ENCODE data around the gene DENND11.

Gene DENND11

GRCh38 chr7:141715794-141716689 is 14.1 kb upstream of the DENND11 start:
- H3K36me3 Mint-ChIP-seq (ENCODE audit: low read depth), result no peaks in the 10 kb centered on the region
- no peaks in the 10 kb centered on the region for H3K4me1 Mint-ChIP-seq (ENCODE audit: low read depth)
- H3K27ac Mint-ChIP-seq, result no peak overlapping the region
- no peaks in the 10 kb centered on the region for H3K9me3 Mint-ChIP-seq
- no peak overlapping the region for H3K4me3 Mint-ChIP-seq
- intact Hi-C loops (cut with micrococcal nuclease), result no loop called here
- no peaks in the 10 kb centered on the region for H3K27me3 Mint-ChIP-seq

- intact Hi-C loops (cut with micrococcal nuclease), result no loop called here
- Mint-ChIP-seq H3K36me3 (ENCODE audit: low read depth) (no peaks in the 10 kb centered on the region), H3K9me3 (no peaks in the 10 kb centered on the region), H3K4me3 (no peak overlapping the region), H3K4me1 (ENCODE audit: low read depth) (no peaks in the 10 kb centered on the region), H3K27me3 (no peaks in the 10 kb centered on the region), H3K27ac (no peak overlapping the region)
These were observed 13.1 kb upstream of the DENND11 start for GRCh38 chr7:141715018-141715417.

- Mint-ChIP-seq H3K4me1 (ENCODE audit: low read depth) (no peaks in the 10 kb centered on the region), H3K27me3 (no peaks in the 10 kb centered on the region), H3K9me3 (no peaks in the 10 kb centered on the region), H3K27ac (no peak overlapping the region), H3K36me3 (ENCODE audit: low read depth) (no peaks in the 10 kb centered on the region), H3K4me3 (no peak overlapping the region)
- intact Hi-C loops (cut with micrococcal nuclease), result no loop called here
These were observed 12.6 kb upstream of the DENND11 start for GRCh38 chr7:141714571-141714970.

- intact Hi-C loops (cut with micrococcal nuclease), result no loop called here
- Mint-ChIP-seq H3K27me3 (no peaks in the 10 kb centered on the region), H3K4me1 (ENCODE audit: low read depth) (no peaks in the 10 kb centered on the region), H3K9me3 (no peaks in the 10 kb centered on the region), H3K4me3 (no peak overlapping the region), H3K27ac (no peak overlapping the region), H3K36me3 (ENCODE audit: low read depth) (no peaks in the 10 kb centered on the region)
These were observed 11.9 kb upstream of the DENND11 start for GRCh38 chr7:141713890-141714289.

- Mint-ChIP-seq H3K4me1 (ENCODE audit: low read depth) (no peaks in the 10 kb centered on the region), H3K27me3 (no peaks in the 10 kb centered on the region), H3K36me3 (ENCODE audit: low read depth) (no peaks in the 10 kb centered on the region), H3K27ac (no peak overlapping the region), H3K9me3 (no peaks in the 10 kb centered on the region), H3K4me3 (no peak overlapping the region)
- intact Hi-C loops (cut with micrococcal nuclease), result no loop called here
These were observed 10.8 kb upstream of the DENND11 start for GRCh38 chr7:141712603-141713255.

- Mint-ChIP-seq H3K9me3 (no peaks in the 10 kb centered on the region), H3K27me3 (no peaks in the 10 kb centered on the region), H3K4me3 (no peak overlapping the region), H3K4me1 (ENCODE audit: low read depth) (no peaks in the 10 kb centered on the region), H3K36me3 (ENCODE audit: low read depth) (no peaks in the 10 kb centered on the region), H3K27ac (no peak overlapping the region)
- intact Hi-C loops (cut with micrococcal nuclease), result no loop called here
These were observed 8.3 kb upstream of the DENND11 start for GRCh38 chr7:141710301-141710700.

GRCh38 chr7:141709749-141710148 is 7.8 kb upstream of the DENND11 start:
- H3K4me1 Mint-ChIP-seq (ENCODE audit: low read depth), result no peaks in the 10 kb centered on the region
- H3K27me3 Mint-ChIP-seq, result no peaks in the 10 kb centered on the region
- no peaks in the 10 kb centered on the region for H3K36me3 Mint-ChIP-seq (ENCODE audit: low read depth)
- no peaks in the 10 kb centered on the region for H3K9me3 Mint-ChIP-seq
- no peak overlapping the region for H3K4me3 Mint-ChIP-seq
- no peak overlapping the region for H3K27ac Mint-ChIP-seq
- intact Hi-C loops (cut with micrococcal nuclease), result no loop called here

GRCh38 chr7:141709318-141709717 is 7.4 kb upstream of the DENND11 start:
- Mint-ChIP-seq H3K27ac (no peak overlapping the region), H3K36me3 (ENCODE audit: low read depth) (no peaks in the 10 kb centered on the region), H3K4me3 (no peak overlapping the region), H3K9me3 (no peaks in the 10 kb centered on the region), H3K27me3 (no peaks in the 10 kb centered on the region), H3K4me1 (ENCODE audit: low read depth) (no peaks in the 10 kb centered on the region)
- intact Hi-C loops (cut with micrococcal nuclease), result no loop called here

GRCh38 chr7:141708351-141708750 is 6.4 kb upstream of the DENND11 start, which contains the start of gene WEE2:
Gene WEE2 (plus strand): TSS chr7:141708353. CDS start chr7:141708759, 406 bp downstream.
- no peaks in the 10 kb centered on the region for H3K4me1 Mint-ChIP-seq (ENCODE audit: low read depth)
- intact Hi-C loops (cut with micrococcal nuclease), result no loop called here
- H3K4me3 Mint-ChIP-seq, result no peak within 1 kb of the TSS
- H3K9me3 Mint-ChIP-seq, result no peaks in the 10 kb centered on the region
- H3K27me3 Mint-ChIP-seq, result peaks cover 4% of the 10 kb centered on the region
- H3K36me3 Mint-ChIP-seq (ENCODE audit: low read depth), result no peaks in the 10 kb centered on the region
- no peak within 1 kb of the TSS for H3K27ac Mint-ChIP-seq

GRCh38 chr7:141706239-141707064 is 4.5 kb upstream of the DENND11 start:
- H3K4me1 Mint-ChIP-seq (ENCODE audit: low read depth), result peaks cover 6% of the 10 kb centered on the region
- H3K27ac Mint-ChIP-seq, result no peak overlapping the region
- H3K9me3 Mint-ChIP-seq, result no peaks in the 10 kb centered on the region
- H3K4me3 Mint-ChIP-seq, result no peak overlapping the region
- no peaks in the 10 kb centered on the region for H3K36me3 Mint-ChIP-seq (ENCODE audit: low read depth)
- peaks cover 8% of the 10 kb centered on the region for H3K27me3 Mint-ChIP-seq
- intact Hi-C loops (cut with micrococcal nuclease), result no loop called here

- Mint-ChIP-seq H3K4me1 (ENCODE audit: low read depth) (peaks cover 20% of the 10 kb centered on the region), H3K4me3 (no peak overlapping the region), H3K36me3 (ENCODE audit: low read depth) (peaks cover 8% of the 10 kb centered on the region), H3K9me3 (no peaks in the 10 kb centered on the region), H3K27ac (no peak overlapping the region), H3K27me3 (peaks cover 14% of the 10 kb centered on the region)
- intact Hi-C loops (cut with micrococcal nuclease), result loop anchor here (5.0 kb wide), 1 partner anchor 33 kb away; the partner anchor contains the start of gene SSBP1
These were observed 2.8 kb upstream of the DENND11 start for GRCh38 chr7:141704741-141705140.

GRCh38 chr7:141704112-141704511 is 2.1 kb upstream of the DENND11 start:
- Mint-ChIP-seq H3K27ac (no peak overlapping the region), H3K4me3 (no peak overlapping the region), H3K4me1 (ENCODE audit: low read depth) (peaks cover 26% of the 10 kb centered on the region), H3K36me3 (ENCODE audit: low read depth) (peaks cover 8% of the 10 kb centered on the region), H3K27me3 (peaks cover 14% of the 10 kb centered on the region), H3K9me3 (no peaks in the 10 kb centered on the region)
- intact Hi-C loops (cut with micrococcal nuclease), result loop anchor here (5.0 kb wide), 1 partner anchor 33 kb away; the partner anchor contains the start of gene SSBP1

GRCh38 chr7:141702892-141703291 is 926 bp upstream of the DENND11 start:
- Mint-ChIP-seq H3K4me1 (ENCODE audit: low read depth) (peaks cover 38% of the 10 kb centered on the region), H3K27ac (no peak overlapping the region), H3K36me3 (ENCODE audit: low read depth) (peaks cover 14% of the 10 kb centered on the region), H3K9me3 (no peaks in the 10 kb centered on the region), H3K27me3 (peaks cover 14% of the 10 kb centered on the region), H3K4me3 (no peak overlapping the region)
- intact Hi-C loops (cut with micrococcal nuclease), result loop anchor here (5.0 kb wide), 1 partner anchor 34 kb away; the partner anchor contains the start of gene SSBP1
